ENCODE data around the gene AKT3.

- no peak for TF ChIP-seq CTCF (conservative IDR thresholded peaks at IDR 0.05)
- TF ChIP-seq EZH2 (IDR thresholded peaks at IDR 0.05; ENCODE audit: low read depth) = no peak
Measured at GRCh38 chr1:243628476-243628907, 221.6 kb downstream of the AKT3 start.

Data from PC-9 (cell line).